Stimulated activated CD4-positive, alpha-beta T cell treated with anti-CD3 and anti-CD28 coated beads, Interleukin-2, amount 100 ng/mL, for 4 hours (primary cell): ENCODE results near the gene FOXC1.

Experiments used
- DNase-seq: peaks from one replicate; pipeline ENCODE4 v3.0.0-alpha.2; 2020; ENCODE audit warnings: low read depth

FOXC1 gene

DNA sequence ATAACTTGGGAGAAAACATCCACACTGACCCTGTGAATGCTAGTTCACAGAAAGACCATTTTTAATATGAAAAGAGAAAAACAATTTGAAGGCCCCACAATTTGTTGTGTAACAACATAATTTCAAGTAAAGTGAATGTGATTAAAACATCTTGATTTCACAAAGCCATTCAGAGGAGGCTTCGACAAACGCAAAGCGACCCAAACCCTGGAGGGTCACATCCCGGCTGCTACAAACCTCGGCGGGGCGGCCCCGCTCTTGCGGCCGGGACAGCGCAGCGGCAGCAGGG, 14.0 kb downstream of the FOXC1 start:
- DNase-seq: no peak

- no peak for DNase-seq
Observed at GRCh38 chr6:1624058-1624850, 14.5 kb downstream of the FOXC1 start.

- no peak for DNase-seq
Observed at GRCh38 chr6:1624851-1625781, 15.4 kb downstream of the FOXC1 start.

- no peak for DNase-seq
Observed at GRCh38 chr6:1625794-1626435, 16.2 kb downstream of the FOXC1 start.

- no peak for DNase-seq
Observed at GRCh38 chr6:1626481-1626880, 16.8 kb downstream of the FOXC1 start.

DNA sequence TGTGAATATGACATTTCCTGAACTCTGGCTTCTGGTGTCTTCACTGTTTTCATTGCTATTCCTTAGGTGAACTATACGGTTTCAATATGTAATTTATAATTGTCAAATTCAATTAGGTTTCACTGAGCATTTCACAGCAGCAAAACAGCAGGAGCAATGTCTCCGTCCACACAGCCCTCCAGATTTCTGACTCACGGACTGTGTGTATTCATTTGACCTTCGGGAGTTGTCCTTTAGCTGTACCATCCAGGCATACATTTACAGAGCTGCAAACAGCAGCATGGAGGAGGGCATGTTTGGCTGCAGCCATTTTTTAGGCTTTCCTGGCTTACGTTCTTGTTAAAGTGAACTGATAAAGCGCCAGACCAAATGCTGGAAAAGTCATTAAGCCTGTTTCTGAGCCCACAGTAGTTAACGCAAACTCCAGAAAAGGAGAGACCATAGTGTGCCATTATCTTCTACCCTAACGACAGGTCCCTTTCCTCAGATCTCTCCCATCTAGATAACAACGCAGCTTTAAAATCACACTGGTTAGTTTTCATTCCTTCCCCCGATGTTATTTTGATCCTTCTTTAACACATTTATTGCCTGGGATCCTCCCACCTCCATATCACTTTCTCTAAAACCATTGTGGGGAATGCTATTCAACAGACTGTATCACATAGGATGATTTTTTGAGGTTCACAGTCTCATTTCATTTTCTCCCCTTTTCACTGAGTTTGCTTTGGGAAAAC, 18.3 kb downstream of the FOXC1 start:
- no peak for DNase-seq

DNA sequence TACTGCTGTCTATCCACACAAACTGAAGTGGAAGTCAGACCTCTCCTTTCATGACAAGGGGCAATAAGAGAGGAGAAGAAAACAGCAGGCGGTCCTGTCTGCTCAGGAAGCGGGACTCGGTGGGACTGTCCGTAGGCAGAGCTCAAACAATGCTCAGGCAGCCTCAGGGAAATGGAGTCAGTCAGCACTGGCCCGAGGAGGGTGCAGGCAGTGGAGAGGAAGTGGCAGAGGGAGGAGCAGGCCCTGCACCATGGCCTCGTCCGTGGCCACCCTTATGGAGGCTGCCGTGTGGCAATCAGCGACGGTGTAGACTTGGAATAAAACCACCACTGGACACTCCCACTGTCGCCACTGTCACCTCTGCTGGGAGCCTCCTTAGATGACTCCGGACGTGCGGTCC, 19.6 kb downstream of the FOXC1 start:
- DNase-seq: no peak

DNA sequence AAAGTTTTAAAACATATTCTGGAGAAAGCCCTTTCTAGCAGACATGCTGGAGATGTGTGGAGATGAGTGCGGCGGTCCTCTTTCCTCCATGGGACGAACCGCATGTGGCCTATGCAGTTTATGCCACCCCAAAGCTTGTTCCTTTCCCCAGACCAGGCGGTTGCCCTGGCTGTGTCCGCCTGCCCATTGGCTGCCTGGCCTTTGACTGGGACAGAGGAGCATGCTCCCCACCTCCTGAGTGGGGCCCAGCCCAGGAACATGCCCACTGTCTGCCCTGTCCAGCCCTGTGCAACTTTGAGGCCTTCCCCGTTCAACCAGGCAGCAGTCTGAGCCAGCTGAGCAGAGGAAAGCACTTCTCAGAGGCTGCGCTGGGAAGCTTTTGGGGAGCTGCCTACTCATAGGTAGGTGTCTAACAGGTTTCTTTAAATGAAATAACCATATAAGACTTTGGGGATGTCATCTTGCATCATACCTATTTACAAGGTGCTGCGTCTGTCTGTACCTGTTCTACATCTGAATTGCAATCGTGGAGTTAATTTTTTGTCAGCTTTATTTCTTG, 20.6 kb downstream of the FOXC1 start:
- no peak for DNase-seq

DNA sequence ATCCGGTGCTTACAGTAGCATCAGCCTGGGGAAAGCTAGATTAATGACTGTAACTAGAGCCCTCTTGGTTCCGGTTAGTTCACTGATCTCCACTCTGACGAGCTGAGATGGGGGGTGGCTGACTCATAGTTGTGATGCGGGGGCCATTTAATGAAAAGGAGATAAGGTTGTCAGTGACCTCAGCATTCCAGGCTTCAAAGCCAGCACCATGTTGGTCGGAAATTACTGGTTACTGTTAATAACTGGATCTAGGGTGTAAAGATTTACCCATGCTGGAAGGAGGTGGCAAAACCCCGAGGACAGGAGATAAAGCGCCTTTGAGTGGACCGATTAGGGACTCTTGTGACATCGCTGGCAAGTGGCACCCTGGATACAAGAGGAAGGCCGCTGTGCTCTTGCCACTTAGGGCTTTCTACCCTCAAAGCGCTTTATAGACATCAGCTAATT, 21.1 kb downstream of the FOXC1 start:
- no peak for DNase-seq

GRCh38 chr6:1631251-1631650, 21.5 kb downstream of the FOXC1 start:
- no peak for DNase-seq

DNA sequence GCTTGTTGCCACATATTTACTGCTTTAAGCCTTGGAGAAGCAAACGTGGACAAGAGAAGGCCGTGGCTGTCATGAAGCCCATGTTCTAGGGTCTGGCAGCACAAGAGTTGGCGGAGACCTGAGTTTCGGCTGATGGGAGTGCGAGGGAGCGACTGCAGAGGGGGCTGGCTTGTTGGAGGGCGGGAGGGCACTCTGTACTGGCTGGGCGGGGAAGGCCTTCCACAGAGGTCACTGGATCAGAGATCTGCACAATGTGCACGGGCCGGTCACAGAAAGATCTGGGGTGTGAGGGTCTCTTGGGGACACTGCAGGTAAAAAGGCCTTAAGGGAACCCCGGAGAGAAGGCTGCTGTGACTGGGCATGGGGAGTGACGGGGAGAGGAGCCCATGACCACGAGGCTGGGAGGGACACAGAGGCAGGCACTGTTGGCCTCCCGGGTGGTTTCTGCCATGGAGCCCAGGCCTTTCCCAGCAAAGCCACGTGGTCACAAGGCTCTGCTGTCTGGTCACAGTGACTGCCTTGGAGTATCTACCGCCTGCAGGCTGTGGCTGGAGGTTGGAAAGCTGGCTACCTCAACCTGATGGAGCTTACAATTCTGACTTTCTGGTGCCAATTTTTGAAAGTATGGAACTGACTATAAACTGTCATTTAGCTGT, 23.8 kb downstream of the FOXC1 start:
- no peak for DNase-seq

DNA sequence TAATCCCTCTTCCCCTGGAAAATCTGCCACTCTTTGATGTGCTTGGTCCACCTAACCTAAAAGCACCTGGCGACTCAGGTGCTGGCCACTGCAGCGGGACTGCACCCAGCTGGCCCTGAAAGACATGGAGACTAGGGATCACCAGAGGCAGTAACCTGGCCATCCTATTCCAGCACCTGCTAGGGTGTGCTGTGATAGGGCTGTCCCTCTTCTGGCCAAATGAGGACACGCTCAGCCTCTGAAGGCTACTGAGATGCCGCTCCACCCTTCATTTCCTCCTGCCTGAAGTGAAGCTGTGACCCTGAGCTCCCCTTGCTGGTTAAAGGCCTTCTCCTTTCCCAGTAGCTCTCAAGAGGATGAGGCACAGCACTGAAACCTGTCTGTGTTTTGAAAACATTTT, 24.4 kb downstream of the FOXC1 start:
- DNase-seq: no peak

GRCh38 chr6:1635305-1636010, 25.7 kb downstream of the FOXC1 start:
- no peak for DNase-seq

- no peak for DNase-seq
Observed at GRCh38 chr6:1636272-1636825, 26.6 kb downstream of the FOXC1 start.

GRCh38 chr6:1636971-1637871, 27.5 kb downstream of the FOXC1 start:
- DNase-seq: no peak

- DNase-seq: no peak
Observed at GRCh38 chr6:1639430-1639829, 29.7 kb downstream of the FOXC1 start.

GRCh38 chr6:1640476-1640875, 30.8 kb downstream of the FOXC1 start:
- DNase-seq: no peak

DNA sequence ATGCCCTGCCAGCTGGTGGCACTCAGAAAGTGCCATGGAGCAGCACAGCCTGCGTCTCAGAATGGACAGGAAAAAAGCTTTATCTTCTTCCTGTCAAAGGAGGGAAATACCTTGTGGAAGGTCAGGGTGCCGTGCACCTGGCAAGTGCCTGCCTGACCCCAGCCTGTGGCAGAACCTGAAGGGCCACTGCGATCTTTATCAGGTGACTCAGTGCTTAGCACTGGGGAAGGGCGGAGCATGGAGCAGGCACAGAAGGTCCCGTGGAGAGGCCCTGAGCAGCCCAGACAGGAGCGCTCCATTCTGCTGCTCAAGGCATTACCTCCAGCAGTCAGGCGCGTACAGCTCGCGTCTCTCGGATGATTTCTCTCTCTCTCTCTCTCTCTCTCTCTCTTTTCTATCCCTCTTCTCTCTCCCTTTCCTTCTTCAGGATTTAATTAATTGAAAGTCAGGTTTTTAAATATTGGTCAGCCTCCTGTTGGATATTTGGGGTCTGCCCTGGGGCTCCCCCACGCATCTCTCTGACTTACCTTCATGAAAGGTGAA, 31.7 kb downstream of the FOXC1 start:
- no peak for DNase-seq

- DNase-seq: no peak
Observed at GRCh38 chr6:1643111-1643510, 33.4 kb downstream of the FOXC1 start.
